B cell (primary cell): ENCODE results near the gene MROH7. TPM values are rescaled to one million over a fixed set of nuclear protein-coding genes. Genes with fewer than 3 reads are reported as not detected.

Source experiments
- ATAC-seq: fragments of 200-7000 bp; cut with Tn5 transposase; one replicate; pipeline ENCODE4 v1.10.0; 2021; ENCODE audit warnings: low read depth, mild to moderate bottlenecking, moderate number of reproducible peaks, moderate library complexity
- CTCF ChIA-PET: fragments of 350-600 bp; sonication (Branson Sonifier 250); formaldehyde crosslinking; loops from one replicate; lab custom pipeline; 2021; ENCODE audit warnings: antibody characterized with exemption, inconsistent platforms; lab: Charles Lee
- POLR2A ChIA-PET: fragments of 350-600 bp; sonication (Branson Sonifier 250); formaldehyde crosslinking; loops from one replicate; lab custom pipeline; 2021; ENCODE audit warnings: antibody characterized with exemption; lab: Charles Lee
- DNase-seq: peaks from one replicate; pipeline ENCODE4 v3.0.0; 2013
- H2AFZ ChIP-seq: 2 replicates; pipeline ENCODE4 v1.6.1; 2012; ENCODE audit warnings: mild to moderate bottlenecking, low read depth, low read length; ENCODE audit not compliant: insufficient read depth, poor library complexity, severe bottlenecking
- H3K27ac ChIP-seq, 2 donors: 1 replicate in 1 of 2; 2 replicates in 1 of 2; pipeline ENCODE4 v1.5.1; 2012 to 2013; ENCODE audit warnings: low read length in 2 of 2, mild to moderate bottlenecking in 2 of 2, moderate library complexity in 1 of 2
- H3K27me3 ChIP-seq, 4 experiments: fragments of 200-600 bp in 1 of 4; sonication (generic) in 1 of 4; replicated peaks in 1 of 4; 1 replicate in 2 of 4; 2 replicates in 2 of 4; pipeline versions ENCODE4 v1.6.1 to v1.7.0; 2013 to 2016; ENCODE audit warnings: low read length in 3 of 4, mild to moderate bottlenecking in 2 of 4, mixed read lengths in 1 of 4, moderate library complexity in 1 of 4; ENCODE audit not compliant: insufficient read depth in 4 of 4, control insufficient read depth in 3 of 4; ENCODE audit errors: control extremely low read depth in 1 of 4
- H3K36me3 ChIP-seq, 2 experiments: replicated peaks in 1 of 2; 1 replicate in 1 of 2; 2 replicates in 1 of 2; pipeline versions ENCODE4 v1.6.1 to v1.7.1; 2013; ENCODE audit warnings: low read length in 1 of 2; ENCODE audit not compliant: insufficient read depth in 2 of 2, control insufficient read depth in 1 of 2; ENCODE audit errors: control extremely low read depth in 1 of 2, extremely low read depth in 1 of 2
- H3K4me1 ChIP-seq, 2 donors: fragments of 200-600 bp in 1 of 2; sonication (generic) in 1 of 2; 1 replicate in 1 of 2; 2 replicates in 1 of 2; pipeline versions ENCODE4 v1.5.1 to v1.6.1; 2013 to 2017; ENCODE audit warnings: low read length in 2 of 2; ENCODE audit not compliant: control insufficient read depth in 2 of 2, insufficient read depth in 2 of 2
- H3K4me2 ChIP-seq: replicated peaks from 2 replicates; pipeline ENCODE3; 2012; ENCODE audit warnings: mild to moderate bottlenecking, low read depth, low read length; ENCODE audit not compliant: poor library complexity, severe bottlenecking
- H3K4me3 ChIP-seq, 5 experiments: fragments of 200-600 bp in 1 of 5; sonication (generic) in 1 of 5; 1 replicate in 3 of 5; 2 replicates in 2 of 5; pipeline versions ENCODE4 v1.5.1 to v1.7.0; 2011 to 2016; ENCODE audit warnings: low read length in 4 of 5, mild to moderate bottlenecking in 4 of 5, low read depth in 2 of 5, control low read depth in 1 of 5, moderate library complexity in 1 of 5; ENCODE audit not compliant: insufficient read depth in 1 of 5; ENCODE audit errors: control extremely low read depth in 1 of 5, extremely low read depth in 1 of 5
- H3K79me2 ChIP-seq: fragments of 200-600 bp; sonication (generic); one replicate; pipeline ENCODE4 v1.6.0; 2016; ENCODE audit warnings: low read length; ENCODE audit not compliant: control insufficient read depth, insufficient read depth
- H3K9ac ChIP-seq: fragments of 200-600 bp; sonication (generic); 2 replicates; pipeline ENCODE4 v1.6.1; 2017; ENCODE audit warnings: mild to moderate bottlenecking, low read length, moderate library complexity
- H3K9me3 ChIP-seq, 3 donors: one replicate each; pipeline versions ENCODE4 v1.6.1 to v1.7.1; 2013; ENCODE audit warnings: low read length in 2 of 3; ENCODE audit not compliant: control insufficient read depth in 2 of 3, insufficient read depth in 1 of 3; ENCODE audit errors: control extremely low read depth in 1 of 3
- H4K20me1 ChIP-seq: 2 replicates; pipeline ENCODE4 v1.6.0; 2012; ENCODE audit warnings: mild to moderate bottlenecking, low read length; ENCODE audit not compliant: insufficient read depth, control insufficient read depth, poor library complexity, severe bottlenecking
- H3K27ac Mint-ChIP-seq: one replicate; pipeline ENCODE4 v1.8.0; 2021; ENCODE audit warnings: mixed read lengths
- H3K27me3 Mint-ChIP-seq: one replicate; pipeline ENCODE4 v1.8.0; 2021; ENCODE audit warnings: mixed read lengths
- H3K4me1 Mint-ChIP-seq: one replicate; pipeline ENCODE4 v1.8.0; 2021; ENCODE audit warnings: mixed read lengths
- H3K4me3 Mint-ChIP-seq: one replicate; pipeline ENCODE4 v1.8.0; 2021; ENCODE audit warnings: mixed read lengths
- H3K9me3 Mint-ChIP-seq: one replicate; pipeline ENCODE4 v1.8.0; 2022; ENCODE audit warnings: mixed read lengths; ENCODE audit not compliant: insufficient read depth
- CTCF ChIP-seq: fragments of 200-600 bp; IDR thresholded peaks from one replicate; pipeline ENCODE4 v1.8.0; 2022; ENCODE audit warnings: antibody characterized with exemption, mild to moderate bottlenecking
- EZH2 ChIP-seq: IDR thresholded peaks from 2 replicates; pipeline ENCODE4 v1.6.1; 2012; ENCODE audit warnings: borderline replicate concordance, low read depth, mild to moderate bottlenecking, moderate library complexity, low read length; ENCODE audit not compliant: insufficient read depth, poor library complexity, severe bottlenecking
- WGBS: methylation state at CpG from one replicate; pipeline ENCODE4 v1.1.5; 2013; ENCODE audit warnings: missing lambda C conversion rate; ENCODE audit not compliant: insufficient coverage; 5-methylcytosine and 5-hydroxymethylcytosine counted together
- intact Hi-C: fragments of 100-400 bp; cut with micrococcal nuclease; formaldehyde crosslinking; loops from one replicate; pipeline ENCODE4 v1.10.0; 2022
- polyA plus RNA-seq: library from polyadenylated mRNA; depleted of rRNA; stranded (reverse); fragments of >200 nt; gene quantifications from 2 replicates; pipeline ENCODE4 v1.2.3, GENCODE V29; 2012
- total RNA-seq, 2 donors: library from RNA; stranded (reverse); fragments of 120-200 nt in 1 of 2; gene quantifications; 1 replicate in 1 of 2; 2 replicates in 1 of 2; pipeline versions ENCODE4 v1.2.3 to v1.2.4, GENCODE V29; 2013 to 2022

The MROH7 gene
- total and polyA plus RNA-seq, 2 donors (not counting 1 experiment from before 2014, with no cell fraction given) = not detected

GRCh38 chr1:54696262-54696661, 54.7 kb downstream of the MROH7 start:
- no peak for TF ChIP-seq CTCF
- no peak for TF ChIP-seq EZH2
- no peak overlapping the region for H3K27ac ChIP-seq
- H3K36me3 ChIP-seq = no peaks in the 10 kb centered on the region
- POLR2A ChIA-PET = no interaction called here
- Mint-ChIP-seq H3K9me3 (no peaks in the 10 kb centered on the region), H3K27me3 (peaks cover 23% of the 10 kb centered on the region), H3K4me3 (no peak overlapping the region), H3K27ac (no peak overlapping the region), H3K4me1 (no peaks in the 10 kb centered on the region)
- DNase-seq = no peak
- CTCF ChIA-PET = no interaction called here
- no peaks in the 10 kb centered on the region for H3K4me1 ChIP-seq
- H3K9me3 ChIP-seq = no peaks in the 10 kb centered on the region
- H4K20me1 ChIP-seq = no peaks in the 10 kb centered on the region
- no peaks in the 10 kb centered on the region for H3K79me2 ChIP-seq
- ATAC-seq = no peak
- H3K27me3 ChIP-seq = no peaks in the 10 kb centered on the region
- H3K9ac ChIP-seq = no peak overlapping the region
- intact Hi-C loops = no loop called here
- no peak overlapping the region for H2AFZ ChIP-seq
- no peak overlapping the region for H3K4me2 ChIP-seq
- H3K4me3 ChIP-seq = no peak overlapping the region
- no CpG with 5 or more reads among the region's 3 CpGs for WGBS

GRCh38 chr1:54697896-54698295, 56.3 kb downstream of the MROH7 start:
- TF ChIP-seq EZH2 (no peak), CTCF (no peak)
- no peak overlapping the region for H3K27ac Mint-ChIP-seq
- peaks cover 28% of the 10 kb centered on the region for H3K27me3 Mint-ChIP-seq
- Histone ChIP-seq H2AFZ (no peak overlapping the region), H3K27ac (no peak overlapping the region), H3K9me3 (no peaks in the 10 kb centered on the region), H3K79me2 (no peaks in the 10 kb centered on the region), H3K27me3 (no peaks in the 10 kb centered on the region), H3K4me1 (no peaks in the 10 kb centered on the region), H4K20me1 (no peaks in the 10 kb centered on the region), H3K4me3 (no peak overlapping the region), H3K9ac (no peak overlapping the region), H3K36me3 (no peaks in the 10 kb centered on the region), H3K4me2 (no peak overlapping the region)
- no peaks in the 10 kb centered on the region for H3K9me3 Mint-ChIP-seq
- no peak for ATAC-seq
- WGBS = 93% methylated on average over 5 of the region's 6 CpGs
- H3K4me3 Mint-ChIP-seq = no peak overlapping the region
- no peaks in the 10 kb centered on the region for H3K4me1 Mint-ChIP-seq
- ChIA-PET CTCF (no interaction called here), POLR2A (no interaction called here)
- intact Hi-C loops = no loop called here
- no peak for DNase-seq
